ENCODE data around the gene ARFRP1.

DNA sequence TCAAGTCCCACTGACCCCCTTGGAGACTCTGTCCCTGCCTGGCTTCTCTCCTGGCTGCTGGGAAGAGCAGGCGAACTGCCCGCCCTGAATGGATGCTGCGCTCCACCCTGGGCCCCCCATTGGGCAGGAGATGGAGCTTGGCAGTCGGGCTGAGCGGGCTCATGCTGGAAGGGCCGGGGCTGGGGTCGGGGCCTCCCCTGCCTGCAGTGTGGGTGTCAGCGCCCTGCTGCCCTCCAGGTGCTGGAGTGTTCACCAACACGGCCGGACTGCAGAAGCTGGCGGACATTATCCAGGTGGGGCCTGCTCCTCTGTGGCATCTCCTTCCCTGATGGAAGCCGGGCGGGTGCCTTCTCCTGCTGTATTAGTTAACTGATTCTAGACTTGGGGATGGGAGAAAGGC is 27.3 kb downstream of the ARFRP1 start:
- TF ChIP-seq, protein P1, sequence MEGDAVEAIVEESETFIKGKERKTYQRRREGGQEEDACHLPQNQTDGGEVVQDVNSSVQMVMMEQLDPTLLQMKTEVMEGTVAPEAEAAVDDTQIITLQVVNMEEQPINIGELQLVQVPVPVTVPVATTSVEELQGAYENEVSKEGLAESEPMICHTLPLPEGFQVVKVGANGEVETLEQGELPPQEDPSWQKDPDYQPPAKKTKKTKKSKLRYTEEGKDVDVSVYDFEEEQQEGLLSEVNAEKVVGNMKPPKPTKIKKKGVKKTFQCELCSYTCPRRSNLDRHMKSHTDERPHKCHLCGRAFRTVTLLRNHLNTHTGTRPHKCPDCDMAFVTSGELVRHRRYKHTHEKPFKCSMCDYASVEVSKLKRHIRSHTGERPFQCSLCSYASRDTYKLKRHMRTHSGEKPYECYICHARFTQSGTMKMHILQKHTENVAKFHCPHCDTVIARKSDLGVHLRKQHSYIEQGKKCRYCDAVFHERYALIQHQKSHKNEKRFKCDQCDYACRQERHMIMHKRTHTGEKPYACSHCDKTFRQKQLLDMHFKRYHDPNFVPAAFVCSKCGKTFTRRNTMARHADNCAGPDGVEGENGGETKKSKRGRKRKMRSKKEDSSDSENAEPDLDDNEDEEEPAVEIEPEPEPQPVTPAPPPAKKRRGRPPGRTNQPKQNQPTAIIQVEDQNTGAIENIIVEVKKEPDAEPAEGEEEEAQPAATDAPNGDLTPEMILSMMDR (IDR thresholded peaks at IDR 0.05; ENCODE audit: low read length), result no peak
- no peak for TF ChIP-seq EZH2 (IDR thresholded peaks at IDR 0.05; ENCODE audit: borderline replicate concordance, low read length)
